GM10248 (cell line): ENCODE results near the gene ZFAND2B.

Experiments used
- CTCF ChIA-PET: fragments of 300-600 bp; sonication (Branson Sonifier 250); formaldehyde crosslinking; extraction: SDS; loops from one replicate; lab custom pipeline; 2021; ENCODE audit warnings: antibody characterized with exemption; lab: Yijun Ruan, JAX
- POLR2A ChIA-PET: fragments of 350-650 bp; sonication (Branson Sonifier 250); formaldehyde crosslinking; extraction: SDS; loops from one replicate; lab custom pipeline; 2020; ENCODE audit warnings: antibody characterized with exemption; lab: Yijun Ruan, JAX
- DNase-seq: peaks from one replicate; pipeline ENCODE4 v3.0.0; 2012; ENCODE audit errors: extremely low spot score
- TF ChIP-seq, protein P1 (sequence below): IDR thresholded peaks from 2 replicates; pipeline ENCODE4 v1.5.1; 2012; ENCODE audit warnings: mild to moderate bottlenecking, low read depth; ENCODE audit errors: extremely low read depth, missing control alignments, control extremely low read depth

The ZFAND2B gene

DNA sequence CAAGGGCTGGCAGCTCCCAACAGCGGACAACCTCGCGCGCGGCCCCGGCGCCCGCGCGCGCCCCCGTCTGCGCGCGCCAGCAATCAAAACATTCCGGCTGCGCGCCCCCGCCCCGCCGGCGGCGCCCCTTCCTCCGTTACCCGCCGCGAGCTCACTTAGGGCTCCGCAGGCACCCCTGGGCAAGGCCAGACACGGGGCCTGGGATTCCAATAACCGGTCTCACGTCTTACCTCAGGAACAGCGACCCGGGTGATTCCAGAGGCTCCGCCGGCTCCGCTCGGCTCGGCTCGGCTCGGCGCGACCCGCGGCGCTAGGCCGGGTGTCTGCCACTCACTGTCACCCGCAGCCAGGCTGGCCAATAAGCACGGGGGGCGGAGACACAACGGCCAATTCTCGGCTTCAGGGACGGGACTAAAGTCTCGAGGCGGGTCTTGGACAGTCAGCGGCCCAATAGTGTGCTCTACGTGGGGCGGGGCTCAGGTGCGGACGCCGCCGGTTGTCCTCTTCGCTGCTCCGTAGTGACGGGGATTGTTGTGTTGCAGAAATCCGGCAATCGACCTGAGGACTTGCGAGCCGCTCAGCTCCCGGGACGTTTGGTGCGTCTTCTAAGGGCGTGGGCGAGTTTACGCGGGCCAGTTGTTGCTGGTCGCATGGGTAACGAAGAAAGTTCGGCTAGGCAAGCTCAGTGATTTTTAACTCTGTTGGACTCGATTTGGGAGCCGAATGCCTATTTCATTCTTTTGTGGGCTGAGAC, 22.9 kb downstream of the ZFAND2B start, which contains the start of the genes ANKZF1 and ATG9A:
ANKZF1 (plus strand) TSS at position 502 of the 754 bp plus-strand sequence. CDS start 452 bp downstream, outside the sequence.
ATG9A (minus strand) TSS at position 332 of the 754 bp plus-strand sequence. CDS start 1,612 bp downstream, outside the sequence.
- TF ChIP-seq, protein P1, sequence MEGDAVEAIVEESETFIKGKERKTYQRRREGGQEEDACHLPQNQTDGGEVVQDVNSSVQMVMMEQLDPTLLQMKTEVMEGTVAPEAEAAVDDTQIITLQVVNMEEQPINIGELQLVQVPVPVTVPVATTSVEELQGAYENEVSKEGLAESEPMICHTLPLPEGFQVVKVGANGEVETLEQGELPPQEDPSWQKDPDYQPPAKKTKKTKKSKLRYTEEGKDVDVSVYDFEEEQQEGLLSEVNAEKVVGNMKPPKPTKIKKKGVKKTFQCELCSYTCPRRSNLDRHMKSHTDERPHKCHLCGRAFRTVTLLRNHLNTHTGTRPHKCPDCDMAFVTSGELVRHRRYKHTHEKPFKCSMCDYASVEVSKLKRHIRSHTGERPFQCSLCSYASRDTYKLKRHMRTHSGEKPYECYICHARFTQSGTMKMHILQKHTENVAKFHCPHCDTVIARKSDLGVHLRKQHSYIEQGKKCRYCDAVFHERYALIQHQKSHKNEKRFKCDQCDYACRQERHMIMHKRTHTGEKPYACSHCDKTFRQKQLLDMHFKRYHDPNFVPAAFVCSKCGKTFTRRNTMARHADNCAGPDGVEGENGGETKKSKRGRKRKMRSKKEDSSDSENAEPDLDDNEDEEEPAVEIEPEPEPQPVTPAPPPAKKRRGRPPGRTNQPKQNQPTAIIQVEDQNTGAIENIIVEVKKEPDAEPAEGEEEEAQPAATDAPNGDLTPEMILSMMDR, result no peak
- POLR2A ChIA-PET, result interaction anchor here (0.6 to 1.6 kb wide), 3 partner anchors 12 to 23 kb away, joined by 3 to 5 read pairs (median 4); partner anchors contain the start of gene ZFAND2B
- DNase-seq, result peak; percentile 99
- CTCF ChIA-PET, result interaction anchor here (0.9 to 3.3 kb wide), 12 partner anchors 9 to 66 kb away, joined by 3 to 15 read pairs (median 4); partner anchors contain the start of genes STK16, TUBA4A and TUBA4B

- ChIA-PET CTCF (interaction anchor here (0.7 to 1.8 kb wide), 11 partner anchors 10 to 71 kb away, joined by 3 to 13 read pairs (median 4); partner anchors contain the start of genes STK16, TUBA4A and TUBA4B), POLR2A (interaction anchor here (0.6 to 1.6 kb wide), 2 partner anchors 11 to 24 kb away, joined by 3 to 4 read pairs; partner anchors contain the start of gene ZFAND2B)
- peak; percentile 48 for DNase-seq
- TF ChIP-seq, protein P1, result no peak
These were observed 23.5 kb downstream of the ZFAND2B start for GRCh38 chr2:219230059-219230540.

DNA sequence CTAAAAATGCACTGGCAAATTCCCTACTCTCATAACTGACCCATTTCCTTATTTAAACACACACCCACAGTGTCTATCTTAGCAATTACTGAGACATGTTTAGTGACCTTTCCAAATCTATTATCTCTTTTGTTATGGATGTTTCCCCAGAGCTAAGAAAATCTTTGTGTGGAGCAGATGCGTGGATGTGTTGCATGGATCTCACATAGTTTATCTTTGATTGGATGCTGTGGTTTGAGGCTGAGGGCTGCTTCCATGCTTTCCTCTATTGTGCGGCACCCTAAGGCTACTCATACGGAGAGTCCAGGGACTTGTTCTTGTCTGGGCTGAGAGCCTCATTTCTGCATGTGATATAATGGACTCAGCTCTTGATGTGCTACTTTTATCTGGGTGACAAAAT, 27.7 kb downstream of the ZFAND2B start:
- TF ChIP-seq, protein P1, result no peak
- no peak for DNase-seq
- ChIA-PET POLR2A (interaction anchor here (0.6 kb wide), 1 partner anchor 19 kb away, joined by 6 read pairs; the partner anchor contains the start of gene TUBA4B), CTCF (interaction anchor here (1.0 to 1.8 kb wide), 3 partner anchors 12 to 64 kb away, joined by 4 read pairs; partner anchors contain the start of gene SLC23A3)

DNA sequence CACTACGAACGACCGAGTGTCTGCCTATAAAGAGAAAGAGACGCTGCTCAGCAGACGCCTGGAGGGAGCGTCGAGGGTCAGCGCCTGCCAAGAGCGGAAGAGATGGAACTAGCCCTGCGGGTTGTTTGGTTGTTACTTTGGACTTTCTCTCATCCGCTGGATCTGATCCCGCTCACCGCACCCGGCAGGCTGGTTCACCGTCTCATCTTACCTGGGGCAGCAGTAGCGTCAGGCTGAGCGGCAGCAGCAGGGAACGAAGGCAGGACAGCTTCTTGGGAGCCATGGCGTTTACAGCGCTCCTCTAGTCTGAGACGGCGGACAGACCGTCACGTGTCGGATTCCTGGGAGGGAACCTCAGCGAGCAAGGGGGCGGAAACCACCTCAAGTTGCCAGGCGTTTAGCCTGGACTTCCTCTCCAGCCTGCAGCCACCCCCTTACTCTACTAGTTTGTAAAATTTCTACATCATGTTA, 36.7 kb downstream of the ZFAND2B start:
- TF ChIP-seq, protein P1, result no peak
- ChIA-PET CTCF (interaction anchor here (1.2 to 6.4 kb wide), 2 partner anchors 11 to 52 kb away, joined by 3 to 27 read pairs; no protein-coding TSS in a partner anchor), POLR2A (no interaction called here)
- DNase-seq, result no peak

- no peak for DNase-seq
- TF ChIP-seq, protein P1, result no peak
- ChIA-PET CTCF (interaction anchor here (0.9 to 2.7 kb wide), 11 partner anchors 9 to 65 kb away, joined by 3 to 16 read pairs (median 4); partner anchors contain the start of gene TUBA4A), POLR2A (interaction anchor here (1.0 to 1.8 kb wide), 3 partner anchors 8 to 68 kb away, joined by 3 to 13 read pairs (median 3); partner anchors contain the start of genes CNPPD1, TUBA4A and TUBA4B)
These were observed 38.2 kb downstream of the ZFAND2B start for GRCh38 chr2:219244789-219245147.

GRCh38 chr2:219245148-219245898, 38.7 kb downstream of the ZFAND2B start, which contains the start of the genes GLB1L and STK16:
TSS of gene GLB1L (minus strand) at chr2:219245444. CDS start at chr2:219243573, 1,871 bp downstream.
TSS of gene STK16 (plus strand) at chr2:219245479. CDS start at chr2:219246000, 521 bp downstream.
- ChIA-PET POLR2A (interaction anchor here (1.0 to 1.8 kb wide), 3 partner anchors 8 to 69 kb away, joined by 3 to 13 read pairs (median 3); partner anchors contain the start of genes CNPPD1, TUBA4A and TUBA4B), CTCF (interaction anchor here (0.8 to 2.7 kb wide), 14 partner anchors 10 to 66 kb away, joined by 3 to 16 read pairs (median 4); partner anchors contain the start of genes ANKZF1, ATG9A and TUBA4A)
- DNase-seq, result peak; percentile 96
- TF ChIP-seq, protein P1, result no peak
